Esophagus squamous epithelium (tissue), 4 donors: Measurements from ENCODE around the gene KCTD5.

Experiments
- POLR2A ChIP-seq, 4 donors: fragments of 450-650 bp; IDR thresholded peaks; one replicate each; pipeline ENCODE4 v1.6.1; 2017; ENCODE audit warnings: antibody characterized with exemption in 4 of 4, mild to moderate bottlenecking in 4 of 4, moderate library complexity in 3 of 4
- TF ChIP-seq, protein P1 (sequence below), 6 experiments: fragments of 450-650 bp in 4 of 6; fragments of 200-600 bp in 2 of 6; sonication (generic) in 2 of 6; IDR thresholded peaks; one replicate each; pipeline ENCODE4 v1.5.1; 2016 to 2019; ENCODE audit warnings: antibody characterized with exemption in 6 of 6, mild to moderate bottlenecking in 4 of 6, moderate library complexity in 4 of 6

DNA sequence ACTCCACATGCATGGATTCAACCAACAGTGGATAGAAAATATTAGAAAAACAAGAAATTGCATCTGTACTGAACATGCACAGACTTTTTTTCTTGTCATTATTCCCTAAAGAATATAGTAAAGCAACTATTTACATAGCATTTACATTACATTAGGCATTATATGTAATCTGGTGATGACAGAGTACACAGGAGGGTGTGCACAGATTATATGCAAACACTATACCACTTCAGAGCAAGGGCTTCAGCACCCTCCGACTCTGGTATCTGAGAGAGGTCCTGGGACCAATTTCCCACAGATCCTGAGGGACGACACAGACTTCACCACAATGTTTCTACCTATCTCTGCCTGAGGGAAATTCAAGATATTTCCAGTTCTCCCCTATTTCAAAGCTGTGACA is 25.3 kb upstream of the KCTD5 start:
- TF ChIP-seq, protein P1, sequence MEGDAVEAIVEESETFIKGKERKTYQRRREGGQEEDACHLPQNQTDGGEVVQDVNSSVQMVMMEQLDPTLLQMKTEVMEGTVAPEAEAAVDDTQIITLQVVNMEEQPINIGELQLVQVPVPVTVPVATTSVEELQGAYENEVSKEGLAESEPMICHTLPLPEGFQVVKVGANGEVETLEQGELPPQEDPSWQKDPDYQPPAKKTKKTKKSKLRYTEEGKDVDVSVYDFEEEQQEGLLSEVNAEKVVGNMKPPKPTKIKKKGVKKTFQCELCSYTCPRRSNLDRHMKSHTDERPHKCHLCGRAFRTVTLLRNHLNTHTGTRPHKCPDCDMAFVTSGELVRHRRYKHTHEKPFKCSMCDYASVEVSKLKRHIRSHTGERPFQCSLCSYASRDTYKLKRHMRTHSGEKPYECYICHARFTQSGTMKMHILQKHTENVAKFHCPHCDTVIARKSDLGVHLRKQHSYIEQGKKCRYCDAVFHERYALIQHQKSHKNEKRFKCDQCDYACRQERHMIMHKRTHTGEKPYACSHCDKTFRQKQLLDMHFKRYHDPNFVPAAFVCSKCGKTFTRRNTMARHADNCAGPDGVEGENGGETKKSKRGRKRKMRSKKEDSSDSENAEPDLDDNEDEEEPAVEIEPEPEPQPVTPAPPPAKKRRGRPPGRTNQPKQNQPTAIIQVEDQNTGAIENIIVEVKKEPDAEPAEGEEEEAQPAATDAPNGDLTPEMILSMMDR (IDR thresholded peaks at IDR 0.05): no peak
- no peak for TF ChIP-seq POLR2A (IDR thresholded peaks at IDR 0.05)
